ENCODE data around the gene SLC41A1.
A peak's percentile ranks its signal among the peaks of the same experiment; 100 is the strongest.

SLC41A1 gene

GRCh38 chr1:205800981-205801703 is 11.9 kb downstream of the SLC41A1 start:
- Histone ChIP-seq H3K27me3 (no peaks in the 10 kb centered on the region), H3K4me3 (no peak overlapping the region), H4K20me1 (peaks cover 12 to 48% (median 34%) of the 10 kb centered on the region in 11 experiments; a peak in 20 of 22 replicates), H3K4me1 (peaks cover 15 to 33% (median 22%) of the 10 kb centered on the region in 10 experiments), H3K9me3 (replicated peaks in 1 of 11) (no peaks in the 10 kb centered on the region), H3K36me3 (peaks cover 54 to 92% (median 80%) of the 10 kb centered on the region in 11 experiments), H3K27ac (peak overlapping the region in 1 of 11 experiments; percentile 14; a peak in 1 of 22 replicates), H3K9ac (no peak overlapping the region), H3K4me2 (no peak overlapping the region)
- no peak for TF ChIP-seq Cebpa-rat (IDR thresholded peaks at IDR 0.05)

- Histone ChIP-seq H3K9me3 (replicated peaks in 1 of 11) (no peaks in the 10 kb centered on the region), H3K27ac (no peak overlapping the region), H3K4me3 (no peak overlapping the region), H3K4me1 (peaks cover 10 to 26% (median 19%) of the 10 kb centered on the region in 10 experiments), H3K4me2 (no peak overlapping the region), H3K27me3 (no peaks in the 10 kb centered on the region), H3K9ac (no peak overlapping the region), H4K20me1 (peaks cover 5 to 42% (median 27%) of the 10 kb centered on the region in 11 experiments; a peak in 18 of 22 replicates), H3K36me3 (peaks cover 60 to 95% (median 87%) of the 10 kb centered on the region in 11 experiments)
- TF ChIP-seq Cebpa-rat (IDR thresholded peaks at IDR 0.05), result no peak
Measured at GRCh38 chr1:205800427-205800826, 12.6 kb downstream of the SLC41A1 start.

- H3K4me3 ChIP-seq, result no peak overlapping the region
- H3K4me2 ChIP-seq, result no peak overlapping the region
- H4K20me1 ChIP-seq, result peaks cover 0 to 32% (median 9%) of the 10 kb centered on the region in 11 experiments; a peak in 12 of 22 replicates
- H3K27ac ChIP-seq, result no peak overlapping the region
- peaks cover 74 to 98% (median 89%) of the 10 kb centered on the region in 11 experiments for H3K36me3 ChIP-seq
- H3K4me1 ChIP-seq, result peaks cover 20 to 25% (median 22%) of the 10 kb centered on the region in 10 experiments
- no peaks in the 10 kb centered on the region for H3K9me3 ChIP-seq (replicated peaks in 1 of 11)
- H3K27me3 ChIP-seq, result no peaks in the 10 kb centered on the region
- TF ChIP-seq Cebpa-rat (IDR thresholded peaks at IDR 0.05), result no peak
- H3K9ac ChIP-seq, result no peak overlapping the region
Measured at GRCh38 chr1:205798577-205798976, 14.4 kb downstream of the SLC41A1 start.

- Histone ChIP-seq H3K27me3 (no peaks in the 10 kb centered on the region), H3K9ac (no peak overlapping the region), H3K27ac (no peak overlapping the region), H3K9me3 (replicated peaks in 1 of 11) (no peaks in the 10 kb centered on the region), H3K36me3 (peaks cover 80 to 100% (median 94%) of the 10 kb centered on the region in 11 experiments), H3K4me3 (no peak overlapping the region), H3K4me2 (no peak overlapping the region), H4K20me1 (peaks cover 0 to 31% (median 9%) of the 10 kb centered on the region in 11 experiments; a peak in 12 of 22 replicates), H3K4me1 (peaks cover 20 to 37% (median 33%) of the 10 kb centered on the region in 10 experiments)
- TF ChIP-seq Cebpa-rat (IDR thresholded peaks at IDR 0.05), result no peak
Measured at GRCh38 chr1:205797168-205797567, 15.8 kb downstream of the SLC41A1 start.

GRCh38 chr1:205794011-205794730 is 18.8 kb downstream of the SLC41A1 start:
- no peaks in the 10 kb centered on the region for H3K9me3 ChIP-seq (replicated peaks in 1 of 11)
- 0 out of 22 replicates have a peak overlapping the region, but pooled peaks of 1 of the 11 experiments have one; percentile 13 for H3K9ac ChIP-seq
- H3K4me1 ChIP-seq, result peaks cover 23 to 47% (median 39%) of the 10 kb centered on the region in 10 experiments
- H4K20me1 ChIP-seq, result peaks cover 0 to 13% (median 0%) of the 10 kb centered on the region in 11 experiments; a peak in 2 of 22 replicates
- peaks cover 68 to 100% (median 93%) of the 10 kb centered on the region in 11 experiments for H3K36me3 ChIP-seq
- H3K4me3 ChIP-seq, result no peak overlapping the region
- TF ChIP-seq Cebpa-rat (IDR thresholded peaks at IDR 0.05), result no peak
- peak overlapping the region in 10 of 11 experiments; percentile 14 to 56 (median 42); a peak in 19 of 22 replicates for H3K4me2 ChIP-seq
- peak overlapping the region in 3 of 11 experiments; percentile 8 to 24 (median 18); a peak in 4 of 22 replicates for H3K27ac ChIP-seq
- no peaks in the 10 kb centered on the region for H3K27me3 ChIP-seq

GRCh38 chr1:205792961-205793673 is 19.9 kb downstream of the SLC41A1 start:
- Histone ChIP-seq H4K20me1 (peaks cover 0 to 11% (median 0%) of the 10 kb centered on the region in 11 experiments; a peak in 2 of 22 replicates), H3K4me3 (no peak overlapping the region), H3K4me2 (peak overlapping the region in 10 of 11 experiments; percentile 14 to 60 (median 40); a peak in 16 of 22 replicates), H3K27me3 (no peaks in the 10 kb centered on the region), H3K36me3 (peaks cover 57 to 96% (median 83%) of the 10 kb centered on the region in 11 experiments), H3K27ac (peak overlapping the region in 3 of 11 experiments; percentile 6 to 37 (median 10); a peak in 3 of 22 replicates), H3K4me1 (peaks cover 23 to 47% (median 39%) of the 10 kb centered on the region in 10 experiments), H3K9ac (peak overlapping the region in 4 of 11 experiments; percentile 6 to 39 (median 34); a peak in 4 of 22 replicates), H3K9me3 (replicated peaks in 1 of 11) (no peaks in the 10 kb centered on the region)
- TF ChIP-seq Cebpa-rat (IDR thresholded peaks at IDR 0.05), result no peak

- no peak for TF ChIP-seq Cebpa-rat (IDR thresholded peaks at IDR 0.05)
- H3K27ac ChIP-seq, result peak overlapping the region in 2 of 11 experiments; percentile 6 to 37; a peak in 2 of 22 replicates
- no peak overlapping the region for H3K4me3 ChIP-seq
- peaks cover 23 to 47% (median 39%) of the 10 kb centered on the region in 10 experiments for H3K4me1 ChIP-seq
- no peaks in the 10 kb centered on the region for H3K27me3 ChIP-seq
- H3K36me3 ChIP-seq, result peaks cover 51 to 90% (median 76%) of the 10 kb centered on the region in 11 experiments
- no peaks in the 10 kb centered on the region for H3K9me3 ChIP-seq (replicated peaks in 1 of 11)
- H3K9ac ChIP-seq, result peak overlapping the region in 4 of 11 experiments; percentile 6 to 39 (median 34); a peak in 4 of 22 replicates
- peak overlapping the region in 7 of 11 experiments; percentile 21 to 60 (median 43); a peak in 10 of 22 replicates for H3K4me2 ChIP-seq
- peaks cover 0 to 11% (median 0%) of the 10 kb centered on the region in 11 experiments; a peak in 2 of 22 replicates for H4K20me1 ChIP-seq
Measured at GRCh38 chr1:205792481-205792881, 20.5 kb downstream of the SLC41A1 start.

- no peak for TF ChIP-seq Cebpa-rat (IDR thresholded peaks at IDR 0.05)
- Histone ChIP-seq H3K4me1 (peaks cover 23 to 47% (median 39%) of the 10 kb centered on the region in 10 experiments), H3K27me3 (no peaks in the 10 kb centered on the region), H3K9me3 (replicated peaks in 1 of 11) (no peaks in the 10 kb centered on the region), H4K20me1 (peaks cover 0 to 11% (median 0%) of the 10 kb centered on the region in 11 experiments; a peak in 1 of 22 replicates), H3K4me3 (no peak overlapping the region), H3K9ac (peak overlapping the region in 1 of 11 experiments; percentile 33; a peak in 1 of 22 replicates), H3K27ac (0 out of 22 replicates have a peak overlapping the region, but pooled peaks of 1 of the 11 experiments have one; percentile 24), H3K36me3 (peaks cover 43 to 82% (median 68%) of the 10 kb centered on the region in 11 experiments), H3K4me2 (peak overlapping the region in 2 of 11 experiments; percentile 9 to 17; a peak in 2 of 22 replicates)
Measured at GRCh38 chr1:205791568-205792180, 21.3 kb downstream of the SLC41A1 start.
